Measurements from ENCODE around the gene SND1.

SND1 gene

GRCh38 chr7:127683776-127684681 is 32.0 kb downstream of the SND1 start:
- DNase-seq (ENCODE audit: low read depth in 2 of 2) = no peak

GRCh38 chr7:127689194-127689772 is 37.3 kb downstream of the SND1 start:
- DNase-seq (ENCODE audit: low read depth in 2 of 2) = no peak

- DNase-seq (ENCODE audit: low read depth in 2 of 2) = no peak
These were observed 38.3 kb downstream of the SND1 start for GRCh38 chr7:127690337-127690736.

- DNase-seq (ENCODE audit: low read depth in 2 of 2) = no peak
These were observed 38.8 kb downstream of the SND1 start for GRCh38 chr7:127690806-127691205.

- no peak for DNase-seq (ENCODE audit: low read depth in 2 of 2)
These were observed 40.2 kb downstream of the SND1 start for GRCh38 chr7:127692200-127692599.

- no peak for DNase-seq (ENCODE audit: low read depth in 2 of 2)
These were observed 47.9 kb downstream of the SND1 start for GRCh38 chr7:127699853-127700252.

GRCh38 chr7:127702052-127702652 is 50.2 kb downstream of the SND1 start:
- no peak for DNase-seq (ENCODE audit: low read depth in 2 of 2)

GRCh38 chr7:127702938-127703337 is 50.9 kb downstream of the SND1 start:
- DNase-seq (ENCODE audit: low read depth in 2 of 2) = no peak

- DNase-seq (ENCODE audit: low read depth in 2 of 2) = no peak
These were observed 52.2 kb downstream of the SND1 start for GRCh38 chr7:127704211-127704610.

GRCh38 chr7:127705461-127705959 is 53.5 kb downstream of the SND1 start:
- DNase-seq (ENCODE audit: low read depth in 2 of 2) = no peak

- DNase-seq (ENCODE audit: low read depth in 2 of 2) = no peak
These were observed 54.8 kb downstream of the SND1 start for GRCh38 chr7:127706766-127707165.

- DNase-seq (ENCODE audit: low read depth in 2 of 2) = no peak
These were observed 56.2 kb downstream of the SND1 start for GRCh38 chr7:127708201-127708600.

- peak; percentile 27 to 48 for DNase-seq (ENCODE audit: low read depth in 2 of 2)
These were observed 56.8 kb downstream of the SND1 start for GRCh38 chr7:127708788-127709187.

- no peak for DNase-seq (ENCODE audit: low read depth in 2 of 2)
These were observed 58.6 kb downstream of the SND1 start for GRCh38 chr7:127710635-127711034.

- DNase-seq (ENCODE audit: low read depth in 2 of 2) = no peak
These were observed 59.9 kb downstream of the SND1 start for GRCh38 chr7:127711872-127712271.

GRCh38 chr7:127713006-127713405 is 61.0 kb downstream of the SND1 start:
- no peak for DNase-seq (ENCODE audit: low read depth in 2 of 2)

GRCh38 chr7:127713758-127714157 is 61.8 kb downstream of the SND1 start:
- no peak for DNase-seq (ENCODE audit: low read depth in 2 of 2)

GRCh38 chr7:127715272-127715671 is 63.3 kb downstream of the SND1 start:
- no peak for DNase-seq (ENCODE audit: low read depth in 2 of 2)

GRCh38 chr7:127715901-127716300 is 63.9 kb downstream of the SND1 start:
- no peak for DNase-seq (ENCODE audit: low read depth in 2 of 2)

- no peak for DNase-seq (ENCODE audit: low read depth in 2 of 2)
These were observed 65.7 kb downstream of the SND1 start for GRCh38 chr7:127717502-127718339.

- no peak for DNase-seq (ENCODE audit: low read depth in 2 of 2)
These were observed 66.3 kb downstream of the SND1 start for GRCh38 chr7:127718340-127718679.

GRCh38 chr7:127726476-127726875 is 74.5 kb downstream of the SND1 start:
- no peak for DNase-seq (ENCODE audit: low read depth in 2 of 2)
